Lower leg skin (tissue), 3 donors: Measurements from ENCODE around the gene C10orf95.

Experiments
- POLR2A ChIP-seq, 2 donors: fragments of 450-650 bp; IDR thresholded peaks; one replicate each; pipeline ENCODE4 v1.6.1; 2016 to 2017; ENCODE audit warnings: antibody characterized with exemption in 2 of 2, mild to moderate bottlenecking in 1 of 2, moderate library complexity in 1 of 2
- TF ChIP-seq, protein P1 (sequence below), 3 donors: fragments of 450-650 bp; IDR thresholded peaks; one replicate each; pipeline ENCODE4 v1.5.1; 2016; ENCODE audit warnings: antibody characterized with exemption in 3 of 3, mild to moderate bottlenecking in 3 of 3, moderate library complexity in 2 of 3

DNA sequence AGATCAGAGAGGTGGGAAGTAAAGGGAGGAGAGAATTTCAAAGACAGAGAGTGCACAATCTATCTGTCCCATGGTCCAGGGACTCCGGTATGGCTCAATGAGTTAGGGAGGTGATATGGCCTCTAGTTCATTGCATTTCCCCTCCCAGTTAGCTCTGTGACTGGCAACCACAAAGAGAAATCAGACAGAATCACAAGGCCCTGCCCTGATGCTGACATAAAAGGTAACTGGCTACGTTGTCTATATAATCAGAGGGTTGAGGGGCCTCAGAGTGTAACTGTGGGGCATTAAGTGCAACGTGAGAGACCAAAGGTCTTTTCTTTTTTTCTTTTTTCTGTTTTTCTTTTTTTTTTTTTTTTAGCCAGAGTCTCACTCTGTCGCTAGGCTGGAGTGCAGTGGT lies 7.3 kb upstream of the C10orf95 start:
- TF ChIP-seq, protein P1, sequence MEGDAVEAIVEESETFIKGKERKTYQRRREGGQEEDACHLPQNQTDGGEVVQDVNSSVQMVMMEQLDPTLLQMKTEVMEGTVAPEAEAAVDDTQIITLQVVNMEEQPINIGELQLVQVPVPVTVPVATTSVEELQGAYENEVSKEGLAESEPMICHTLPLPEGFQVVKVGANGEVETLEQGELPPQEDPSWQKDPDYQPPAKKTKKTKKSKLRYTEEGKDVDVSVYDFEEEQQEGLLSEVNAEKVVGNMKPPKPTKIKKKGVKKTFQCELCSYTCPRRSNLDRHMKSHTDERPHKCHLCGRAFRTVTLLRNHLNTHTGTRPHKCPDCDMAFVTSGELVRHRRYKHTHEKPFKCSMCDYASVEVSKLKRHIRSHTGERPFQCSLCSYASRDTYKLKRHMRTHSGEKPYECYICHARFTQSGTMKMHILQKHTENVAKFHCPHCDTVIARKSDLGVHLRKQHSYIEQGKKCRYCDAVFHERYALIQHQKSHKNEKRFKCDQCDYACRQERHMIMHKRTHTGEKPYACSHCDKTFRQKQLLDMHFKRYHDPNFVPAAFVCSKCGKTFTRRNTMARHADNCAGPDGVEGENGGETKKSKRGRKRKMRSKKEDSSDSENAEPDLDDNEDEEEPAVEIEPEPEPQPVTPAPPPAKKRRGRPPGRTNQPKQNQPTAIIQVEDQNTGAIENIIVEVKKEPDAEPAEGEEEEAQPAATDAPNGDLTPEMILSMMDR (IDR thresholded peaks at IDR 0.05): no peak
- TF ChIP-seq POLR2A (IDR thresholded peaks at IDR 0.05): no peak
